K562 (cell line): ENCODE measurements around the gene ARHGEF1. TPM values are rescaled to one million over a fixed set of nuclear protein-coding genes. Genes with fewer than 3 reads are reported as not detected.

Source experiments
- ATAC-seq: fragments of 200-7000 bp; cut with Tn5 transposase; 3 replicates; pipeline ENCODE4 v1.9.1; 2020; ENCODE audit warnings: moderate library complexity
- BruUV-seq: library from RNA; stranded (reverse); fragments of 400-500 nt; replicated peaks from 2 replicates; lab custom pipeline; 2021; lab: Mats Ljungman, UMichigan
- CTCF ChIA-PET: fragments of 300-600 bp; formaldehyde crosslinking; extraction: SDS; loops from one replicate; lab custom pipeline; 2021; ENCODE audit warnings: low intra/inter-chr PET ratio; lab: Yijun Ruan, JAX
- POLR2A ChIA-PET: fragments of 300-600, 350-650 bp; sonication (Branson Sonifier 250); formaldehyde crosslinking; extraction: SDS; loops from one replicate; lab custom pipeline; 2021; ENCODE audit warnings: antibody characterized with exemption, inconsistent platforms; lab: Yijun Ruan, JAX
- DNase-seq, 4 experiments: peaks; one replicate each; pipeline versions ENCODE4 v3.0.0 to v3.0.0-alpha.2; 2011 to 2018; ENCODE audit warnings: low spot score in 3 of 4, mixed read lengths in 3 of 4; ENCODE audit errors: extremely low read depth in 1 of 4
- FAIRE-seq: peaks from 2 replicates; lab custom pipeline; 2011; peaks lifted over from hg19 to GRCh38; lab: Jason Lieb, UNC
- H2AFZ ChIP-seq: 2 replicates; pipeline ENCODE4 v1.6.0; 2011; ENCODE audit warnings: low read depth, low read length, control low read depth, inconsistent platforms
- H3K27ac ChIP-seq: fragments of 200-600 bp; 3 replicates; pipeline ENCODE4 v1.8.0; 2011; ENCODE audit warnings: low read depth, mild to moderate bottlenecking, control low read depth, inconsistent platforms, low read length, moderate library complexity, mixed read lengths; ENCODE audit errors: extremely low read depth
- H3K27me3 ChIP-seq, 2 experiments: fragments of 300-600 bp in 1 of 2; 2 replicates in 1 of 2; 3 replicates in 1 of 2; pipeline versions ENCODE4 v1.6.0 to v1.8.0; 2011; ENCODE audit warnings: inconsistent platforms in 2 of 2, low read length in 2 of 2, mild to moderate bottlenecking in 1 of 2, mixed read lengths in 1 of 2, moderate library complexity in 1 of 2; ENCODE audit not compliant: control insufficient read depth in 2 of 2, insufficient read depth in 2 of 2
- H3K36me3 ChIP-seq: fragments of 300-600 bp; 3 replicates; pipeline ENCODE4 v1.8.0; 2011; ENCODE audit warnings: mild to moderate bottlenecking, low read length, inconsistent platforms; ENCODE audit not compliant: control insufficient read depth, insufficient read depth
- H3K4me1 ChIP-seq, 2 experiments: fragments of 200-600 bp in 1 of 2; replicated peaks in 1 of 2; 2 replicates in 1 of 2; 3 replicates in 1 of 2; pipeline versions ENCODE4 v1.5.1 to v1.8.0; 2011; ENCODE audit warnings: inconsistent platforms in 2 of 2, low read length in 2 of 2, mild to moderate bottlenecking in 1 of 2, mixed read lengths in 1 of 2, moderate library complexity in 1 of 2; ENCODE audit not compliant: control insufficient read depth in 2 of 2, insufficient read depth in 2 of 2
- H3K4me2 ChIP-seq: 2 replicates; pipeline ENCODE4 v1.6.1; 2011; ENCODE audit warnings: low read length, control low read depth, inconsistent platforms, mixed read lengths; ENCODE audit not compliant: insufficient read depth
- H3K4me3 ChIP-seq: fragments of 200-600 bp; sonication (generic), shearing (Covaris generic); 2 replicates; pipeline ENCODE4 v1.5.1; 2016; ENCODE audit warnings: control low read depth, inconsistent platforms
- H3K79me2 ChIP-seq: fragments of 200-600 bp; 3 replicates; pipeline ENCODE4 v1.8.0; 2011; ENCODE audit warnings: low read length, inconsistent platforms; ENCODE audit not compliant: control insufficient read depth, insufficient read depth
- H3K9ac ChIP-seq, 2 experiments: 2 replicates each; pipeline versions ENCODE4 v1.6.0 to v1.6.1; 2011; ENCODE audit warnings: low read depth in 2 of 2, low read length in 2 of 2, control low read depth in 1 of 2, inconsistent platforms in 1 of 2, mild to moderate bottlenecking in 1 of 2, mixed read lengths in 1 of 2; ENCODE audit not compliant: insufficient read depth in 1 of 2
- H3K9me1 ChIP-seq: one replicate; pipeline ENCODE4 v1.6.0; 2011; ENCODE audit warnings: inconsistent platforms, mild to moderate bottlenecking, low read length, moderate library complexity; ENCODE audit not compliant: control insufficient read depth, insufficient read depth
- H3K9me3 ChIP-seq: replicated peaks from 2 replicates; pipeline ENCODE4 v1.5.1; 2011; ENCODE audit warnings: low read depth, low read length, inconsistent platforms; ENCODE audit not compliant: control insufficient read depth, insufficient read depth
- H4K20me1 ChIP-seq: replicated peaks from 2 replicates; pipeline ENCODE4 v1.6.1; 2011; ENCODE audit warnings: low read length, inconsistent platforms, mixed read lengths; ENCODE audit not compliant: control insufficient read depth, insufficient read depth
- FOXJ2 ChIP-seq: fragments of 200-800 bp; sonication (Bioruptor generic); IDR thresholded peaks from 2 replicates; pipeline ENCODE4 v1.6.1; 2016; ENCODE audit warnings: missing genetic modification characterization, missing compliant biosample characterization
- HLTF ChIP-seq: fragments of 450-650 bp; IDR thresholded peaks from 2 replicates; pipeline ENCODE4 v1.6.1; 2016
- MED1 ChIP-seq: sonication (generic); formaldehyde crosslinking; IDR thresholded peaks from 2 replicates; pipeline ENCODE4 v1.8.1; 2023; ENCODE audit warnings: missing genetic modification reagents, borderline replicate concordance
- NR2C2 ChIP-seq, 2 experiments: fragments of 200-800 bp in 1 of 2; sonication (Bioruptor generic) in 1 of 2; sonication (generic) in 1 of 2; formaldehyde crosslinking in 1 of 2; IDR thresholded peaks; 2 replicates each; pipeline versions ENCODE4 v1.6.1 to v1.8.0; 2016 to 2022; ENCODE audit warnings: mild to moderate bottlenecking in 1 of 2, missing compliant biosample characterization in 1 of 2, missing genetic modification characterization in 1 of 2, missing genetic modification reagents in 1 of 2
- POLR2G ChIP-seq: fragments of 200-400 bp; formaldehyde crosslinking; IDR thresholded peaks from 2 replicates; pipeline ENCODE4 v1.6.1; 2017; ENCODE audit warnings: low read depth, mild to moderate bottlenecking, antibody characterized with exemption, low read length, moderate library complexity
- TOE1 ChIP-seq, 2 experiments: fragments of 450-650 bp in 1 of 2; sonication (generic) in 1 of 2; formaldehyde crosslinking in 1 of 2; IDR thresholded peaks; 2 replicates each; pipeline versions ENCODE4 v1.7.1 to v1.8.0; 2016 to 2022; ENCODE audit warnings: borderline replicate concordance in 2 of 2, mild to moderate bottlenecking in 2 of 2, antibody characterized with exemption in 1 of 2, inconsistent platforms in 1 of 2, low read depth in 1 of 2, missing genetic modification reagents in 1 of 2, moderate library complexity in 1 of 2
- WGBS: fragments of 100-300 bp; shearing (Covaris generic); methylation state at CpG from one replicate; pipeline ENCODE4 v1.1.6; 2016; ENCODE audit warnings: low coverage, mixed read lengths; ENCODE audit not compliant: insufficient coverage; ENCODE audit errors: missing lambda C conversion rate; 5-methylcytosine and 5-hydroxymethylcytosine counted together
- in situ Hi-C: fragments of 300-500 bp; cut with MboI; formaldehyde crosslinking; loops from 4 replicates; pipeline ENCODE4 v1.15.0; 2018; ENCODE audit warnings: inconsistent platforms, mixed read lengths
- intact Hi-C: fragments of 100-400 bp; cut with micrococcal nuclease; formaldehyde crosslinking; loops from 2 replicates; pipeline ENCODE4 v1.14.2; 2022
- polyA plus RNA-seq, 8 experiments: library from polyadenylated mRNA; depleted of rRNA in 4 of 8; stranded (reverse) in 5 of 8; unstranded in 3 of 8; fragments of >200 nt; fragmentation: Nextera tagmentation in 2 of 8; fragmentation: Illumina TruSeq in 1 of 8; extraction: Ambion mirVana in 2 of 8; extraction: Trizol in 1 of 8; gene quantifications; 2 replicates each; pipeline versions ENCODE4 v1.2.1 to v1.2.3, GENCODE V29; 2011 to 2014; ENCODE audit warnings: inconsistent platforms in 1 of 8, missing spikeins in 1 of 8
- total RNA-seq, 7 experiments: library from RNA; depleted of rRNA in 6 of 7; stranded (reverse); fragments of >200 nt in 6 of 7; fragmentation: Illumina TruSeq in 2 of 7; extraction: Trizol in 2 of 7; gene quantifications; 2 replicates each; pipeline versions ENCODE4 v1.2.1 to v1.2.3, GENCODE V29; 2011 to 2021; ENCODE audit warnings: low replicate concordance in 1 of 7
- TF ChIP-seq, protein P1 (sequence below): fragments of 250-450 bp; sonication (Bioruptor Pico); IDR thresholded peaks from 2 replicates; pipeline ENCODE4 v1.5.1; 2021; ENCODE audit warnings: mild to moderate bottlenecking

The ARHGEF1 gene
- total and polyA plus RNA-seq, 9 of the 15 experiments (the other 6 are each of a cell fraction or from before 2014, with no cell fraction given), result 1.9 to 149 (median 29.8) TPM

- TF ChIP-seq NR2C2 (CRISPR knock-in tag; IDR thresholded peaks at IDR 0.05), result no peak
- no peak for TF ChIP-seq NR2C2 (tag; IDR thresholded peaks at IDR 0.05)
- no peak for TF ChIP-seq MED1 (CRISPR knock-in tag)
- TF ChIP-seq TOE1 (IDR thresholded peaks at IDR 0.05; ENCODE audit: borderline replicate concordance), result no peak
- TF ChIP-seq TOE1 (CRISPR knock-in tag; IDR thresholded peaks at IDR 0.05; ENCODE audit: borderline replicate concordance, low read depth), result no peak
- TF ChIP-seq FOXJ2, result no peak
Measured at GRCh38 chr19:41898235-41898634, 15.3 kb downstream of the ARHGEF1 start (continued).

DNA sequence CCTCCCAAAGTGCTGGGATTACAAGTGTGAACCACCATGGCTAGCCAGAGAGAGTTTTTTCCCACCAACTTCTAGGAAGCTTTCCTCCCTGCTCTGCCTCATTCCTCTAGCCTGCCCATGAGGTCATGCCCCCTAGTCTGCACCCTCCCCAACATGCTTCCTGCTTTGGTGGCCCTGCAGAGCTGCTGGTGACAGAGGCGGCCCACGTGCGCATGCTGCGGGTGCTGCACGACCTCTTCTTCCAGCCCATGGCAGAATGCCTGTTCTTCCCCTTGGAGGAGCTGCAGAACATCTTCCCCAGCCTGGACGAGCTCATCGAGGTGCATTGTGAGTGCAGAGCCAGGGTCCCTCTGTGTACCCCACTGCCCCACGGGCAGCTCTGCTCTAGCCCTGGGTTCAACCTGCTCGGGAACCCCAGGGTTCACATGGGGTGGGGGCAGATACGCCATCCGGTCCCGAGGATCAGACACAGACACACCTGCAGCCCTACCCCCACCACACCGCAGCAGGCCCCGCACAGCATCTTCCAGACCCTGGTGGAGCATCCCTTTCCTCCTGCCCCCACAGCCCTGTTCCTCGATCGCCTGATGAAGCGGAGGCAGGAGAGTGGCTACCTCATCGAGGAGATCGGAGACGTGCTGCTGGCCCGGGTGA, 18.9 kb downstream of the ARHGEF1 start:
- ChIA-PET POLR2A (interaction anchor here (1.2 to 2.3 kb wide), 2 partner anchors 10 to 17 kb away, joined by 5 to 11 read pairs; no protein-coding TSS in a partner anchor), CTCF (no interaction called here)
- no TSS peak for BruUV-seq
- Histone ChIP-seq H3K9ac (peak overlapping the region in 1 of 2 experiments; percentile 17; a peak in 1 of 4 replicates), H2AFZ (no peak overlapping the region), H3K4me3 (no peak overlapping the region), H3K79me2 (no peaks in the 10 kb centered on the region), H3K9me1 (peaks cover 4% of the 10 kb centered on the region), H3K27me3 (no peaks in the 10 kb centered on the region), H3K9me3 (no peaks in the 10 kb centered on the region), H3K27ac (no peak overlapping the region), H4K20me1 (no peaks in the 10 kb centered on the region), H3K36me3 (peaks cover 87% of the 10 kb centered on the region), H3K4me1 (peaks cover 0 to 27% of the 10 kb centered on the region in 2 experiments; a peak in 2 of 5 replicates), H3K4me2 (no peak overlapping the region)
- in situ Hi-C loops, result no loop called here
- FAIRE-seq (no peak), DNase-seq (no peak), ATAC-seq (no peak)
- WGBS, result 96% methylated on average over 19 of the region's 21 CpGs
- intact Hi-C loops, result no loop called here
- TF ChIP-seq, protein P1, sequence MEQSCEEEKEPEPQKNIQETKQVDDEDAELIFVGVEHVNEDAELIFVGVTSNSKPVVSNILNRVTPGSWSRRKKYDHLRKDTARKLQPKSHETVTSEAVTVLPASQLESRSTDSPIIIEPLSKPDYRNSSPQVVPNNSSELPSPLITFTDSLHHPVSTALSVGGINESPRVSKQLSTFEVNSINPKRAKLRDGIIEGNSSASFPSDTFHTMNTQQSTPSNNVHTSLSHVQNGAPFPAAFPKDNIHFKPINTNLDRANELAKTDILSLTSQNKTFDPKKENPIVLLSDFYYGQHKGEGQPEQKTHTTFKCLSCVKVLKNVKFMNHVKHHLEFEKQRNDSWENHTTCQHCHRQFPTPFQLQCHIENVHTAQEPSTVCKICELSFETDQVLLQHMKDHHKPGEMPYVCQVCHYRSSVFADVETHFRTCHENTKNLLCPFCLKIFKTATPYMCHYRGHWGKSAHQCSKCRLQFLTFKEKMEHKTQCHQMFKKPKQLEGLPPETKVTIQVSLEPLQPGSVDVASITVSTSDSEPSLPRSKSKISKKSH (CRISPR knock-in tag), result no peak
- TF ChIP-seq POLR2G (peak; percentile 35; the same call in 1 of the 2 replicates), HLTF (no peak)
